ENCODE measurements around the gene ZNF93.

DNA sequence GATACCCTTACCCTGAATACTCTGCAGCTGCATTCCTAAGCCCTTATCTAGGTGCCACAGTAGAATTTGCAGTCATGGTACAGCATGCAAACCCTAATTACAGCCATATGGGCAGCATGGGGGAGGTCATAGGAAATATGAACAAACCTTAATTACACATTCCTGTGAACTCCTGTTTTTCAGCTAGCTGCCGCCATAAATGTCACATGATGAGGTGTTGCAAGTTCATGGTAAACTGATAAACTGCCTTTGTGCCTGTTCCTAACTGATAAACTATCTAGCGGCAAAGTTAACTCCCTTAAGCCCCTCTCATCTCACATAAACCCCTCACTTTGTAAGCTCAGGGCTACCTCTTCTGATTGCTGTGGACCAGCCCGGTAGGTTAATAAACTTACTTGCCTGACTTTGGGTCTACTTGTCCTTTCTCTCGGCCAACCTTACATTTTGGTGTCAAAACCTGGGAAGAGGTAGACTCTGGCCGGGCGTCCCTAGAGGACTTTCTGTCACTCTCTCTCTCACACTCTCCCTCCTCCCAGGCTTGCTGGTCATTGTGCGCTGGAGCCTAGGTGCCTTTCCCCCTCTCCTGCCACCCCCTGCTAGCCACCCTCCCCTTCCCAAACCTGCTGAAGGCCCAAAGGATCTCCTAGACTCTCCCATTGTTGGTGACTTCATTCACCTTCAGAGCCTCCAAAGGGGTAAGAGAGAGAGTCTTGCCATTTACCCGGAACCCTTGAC lies 43.3 kb downstream of the ZNF93 start:
- no peak for TF ChIP-seq EP300 (IDR thresholded peaks at IDR 0.05)
- TF ChIP-seq POLR2A (IDR thresholded peaks at IDR 0.05), result no peak
- TF ChIP-seq, protein P1, sequence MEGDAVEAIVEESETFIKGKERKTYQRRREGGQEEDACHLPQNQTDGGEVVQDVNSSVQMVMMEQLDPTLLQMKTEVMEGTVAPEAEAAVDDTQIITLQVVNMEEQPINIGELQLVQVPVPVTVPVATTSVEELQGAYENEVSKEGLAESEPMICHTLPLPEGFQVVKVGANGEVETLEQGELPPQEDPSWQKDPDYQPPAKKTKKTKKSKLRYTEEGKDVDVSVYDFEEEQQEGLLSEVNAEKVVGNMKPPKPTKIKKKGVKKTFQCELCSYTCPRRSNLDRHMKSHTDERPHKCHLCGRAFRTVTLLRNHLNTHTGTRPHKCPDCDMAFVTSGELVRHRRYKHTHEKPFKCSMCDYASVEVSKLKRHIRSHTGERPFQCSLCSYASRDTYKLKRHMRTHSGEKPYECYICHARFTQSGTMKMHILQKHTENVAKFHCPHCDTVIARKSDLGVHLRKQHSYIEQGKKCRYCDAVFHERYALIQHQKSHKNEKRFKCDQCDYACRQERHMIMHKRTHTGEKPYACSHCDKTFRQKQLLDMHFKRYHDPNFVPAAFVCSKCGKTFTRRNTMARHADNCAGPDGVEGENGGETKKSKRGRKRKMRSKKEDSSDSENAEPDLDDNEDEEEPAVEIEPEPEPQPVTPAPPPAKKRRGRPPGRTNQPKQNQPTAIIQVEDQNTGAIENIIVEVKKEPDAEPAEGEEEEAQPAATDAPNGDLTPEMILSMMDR (IDR thresholded peaks at IDR 0.05), result no peak
- no peak for TF ChIP-seq POLR2AphosphoS5 (IDR thresholded peaks at IDR 0.05)

Data from suprapubic skin (tissue), 4 donors.